ENCODE measurements around the gene HMGN3.

HMGN3 gene

GRCh38 chr6:79231666-79232065 lies 2.8 kb downstream of the HMGN3 start:
- DNase-seq, result no peak

GRCh38 chr6:79231101-79231500 lies 3.4 kb downstream of the HMGN3 start:
- no peak for DNase-seq

GRCh38 chr6:79230149-79230548 lies 4.3 kb downstream of the HMGN3 start:
- no peak for DNase-seq

- DNase-seq, result no peak
Observed at GRCh38 chr6:79227445-79227844, 7.0 kb downstream of the HMGN3 start.

GRCh38 chr6:79226660-79227059 lies 7.8 kb downstream of the HMGN3 start:
- DNase-seq, result no peak

GRCh38 chr6:79225717-79226599 lies 8.5 kb downstream of the HMGN3 start:
- no peak for DNase-seq

- no peak for DNase-seq
Observed at GRCh38 chr6:79223611-79224404, 10.7 kb downstream of the HMGN3 start.

- no peak for DNase-seq
Observed at GRCh38 chr6:79215213-79215824, 19.2 kb downstream of the HMGN3 start.

- DNase-seq, result no peak
Observed at GRCh38 chr6:79212859-79213258, 21.6 kb downstream of the HMGN3 start.

- no peak for DNase-seq
Observed at GRCh38 chr6:79208816-79209215, 25.7 kb downstream of the HMGN3 start.

GRCh38 chr6:79203753-79204253 lies 30.7 kb downstream of the HMGN3 start:
- DNase-seq, result no peak

GRCh38 chr6:79202556-79202955 lies 31.9 kb downstream of the HMGN3 start:
- DNase-seq, result no peak

- no peak for DNase-seq
Observed at GRCh38 chr6:79201983-79202382, 32.5 kb downstream of the HMGN3 start.

- DNase-seq, result no peak
Observed at GRCh38 chr6:79201143-79201542, 33.3 kb downstream of the HMGN3 start.

- DNase-seq, result no peak
Observed at GRCh38 chr6:79196912-79197311, 37.6 kb downstream of the HMGN3 start.

- DNase-seq, result no peak
Observed at GRCh38 chr6:79193971-79194370, 40.5 kb downstream of the HMGN3 start.

- DNase-seq, result no peak
Observed at GRCh38 chr6:79189760-79190350, 44.6 kb downstream of the HMGN3 start.

GRCh38 chr6:79188885-79189480 lies 45.5 kb downstream of the HMGN3 start:
- no peak for DNase-seq

- DNase-seq, result no peak
Observed at GRCh38 chr6:79188107-79188506, 46.4 kb downstream of the HMGN3 start.

GRCh38 chr6:79186564-79186963 lies 47.9 kb downstream of the HMGN3 start:
- DNase-seq, result no peak

- no peak for DNase-seq
Observed at GRCh38 chr6:79184641-79185040, 49.8 kb downstream of the HMGN3 start.

- no peak for DNase-seq
Observed at GRCh38 chr6:79184086-79184485, 50.4 kb downstream of the HMGN3 start.

GRCh38 chr6:79180052-79180451 lies 54.4 kb downstream of the HMGN3 start:
- no peak for DNase-seq

Measured in right forelimb (tissue), 1 donor.